KMS-11 (cell line): Measurements from ENCODE around the gene DLK1.

Source experiments
- H2AFZ ChIP-seq: fragments of 200-600 bp; sonication (generic); 2 replicates; pipeline ENCODE4 v1.6.1; 2016; ENCODE audit warnings: antibody characterized with exemption, mixed run types, low read depth
- H3K27ac ChIP-seq: fragments of 200-600 bp; sonication (generic); 2 replicates; pipeline ENCODE4 v1.6.1; 2016; ENCODE audit warnings: mild to moderate bottlenecking, mixed run types
- H3K27me3 ChIP-seq: fragments of 200-600 bp; sonication (generic); 2 replicates; pipeline ENCODE4 v1.6.1; 2017; ENCODE audit warnings: mild to moderate bottlenecking, low read depth, mixed run types, moderate library complexity; ENCODE audit not compliant: insufficient read depth
- H3K36me3 ChIP-seq: fragments of 200-600 bp; sonication (generic); 2 replicates; pipeline ENCODE4 v1.6.1; 2017; ENCODE audit warnings: mild to moderate bottlenecking, mixed run types; ENCODE audit not compliant: insufficient read depth
- H3K4me1 ChIP-seq: fragments of 200-600 bp; sonication (generic); 2 replicates; pipeline ENCODE4 v1.6.1; 2016; ENCODE audit warnings: mild to moderate bottlenecking, low read depth, mixed run types; ENCODE audit not compliant: poor library complexity, severe bottlenecking
- H3K4me2 ChIP-seq: fragments of 200-600 bp; sonication (generic); 2 replicates; pipeline ENCODE4 v1.7.0; 2016; ENCODE audit warnings: mild to moderate bottlenecking, mixed run types
- H3K4me3 ChIP-seq: fragments of 200-600 bp; sonication (generic); IDR thresholded peaks from 2 replicates; pipeline ENCODE4 v1.6.1; 2017; ENCODE audit warnings: low read depth, low read length, mixed read lengths; ENCODE audit not compliant: insufficient read depth
- H3K79me2 ChIP-seq: fragments of 200-600 bp; sonication (generic); 2 replicates; pipeline ENCODE4 v1.6.1; 2016; ENCODE audit warnings: low read depth, mixed run types; ENCODE audit not compliant: insufficient read depth
- H3K9ac ChIP-seq: fragments of 200-600 bp; sonication (generic); 2 replicates; pipeline ENCODE4 v1.6.1; 2016; ENCODE audit warnings: mild to moderate bottlenecking, mixed run types
- H4K20me1 ChIP-seq: fragments of 200-600 bp; sonication (generic); 2 replicates; pipeline ENCODE4 v1.6.1; 2016; ENCODE audit warnings: mild to moderate bottlenecking, mixed run types; ENCODE audit not compliant: insufficient read depth
- TF ChIP-seq, protein P1 (sequence below): fragments of 200-600 bp; sonication (generic); conservative IDR thresholded peaks from 2 replicates; pipeline ENCODE4 v1.6.1; 2017; ENCODE audit warnings: low read depth, mild to moderate bottlenecking, antibody characterized with exemption, low read length, moderate library complexity, mixed read lengths

The DLK1 gene

DNA sequence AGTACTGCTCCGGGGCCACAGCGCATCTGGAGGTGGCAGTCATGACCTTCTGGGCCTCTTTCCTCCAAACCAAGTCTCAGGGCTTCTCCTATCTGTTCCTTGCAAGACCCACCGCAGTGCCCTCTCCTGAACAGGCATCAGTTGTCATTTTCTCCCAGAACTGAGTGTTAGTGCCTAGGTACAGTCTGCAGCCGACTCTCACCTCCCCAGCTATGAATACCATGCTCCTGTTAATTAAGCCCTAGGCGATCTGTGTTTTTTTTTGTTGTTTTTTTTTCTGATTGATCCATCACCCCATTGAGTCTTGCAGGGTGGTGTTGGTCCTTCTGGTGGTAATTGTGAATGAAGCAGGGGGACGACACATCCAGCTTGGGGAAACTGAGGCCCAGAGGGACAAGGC is 47.5 kb upstream of the DLK1 start:
- Histone ChIP-seq H3K4me3 (no peak overlapping the region), H3K36me3 (no peaks in the 10 kb centered on the region), H4K20me1 (no peaks in the 10 kb centered on the region), H3K27me3 (peaks cover 43% of the 10 kb centered on the region), H3K4me2 (no peak overlapping the region), H3K79me2 (no peaks in the 10 kb centered on the region), H3K27ac (no peak overlapping the region), H2AFZ (no peak overlapping the region), H3K9ac (no peak overlapping the region), H3K4me1 (no peaks in the 10 kb centered on the region)
- TF ChIP-seq, protein P1, sequence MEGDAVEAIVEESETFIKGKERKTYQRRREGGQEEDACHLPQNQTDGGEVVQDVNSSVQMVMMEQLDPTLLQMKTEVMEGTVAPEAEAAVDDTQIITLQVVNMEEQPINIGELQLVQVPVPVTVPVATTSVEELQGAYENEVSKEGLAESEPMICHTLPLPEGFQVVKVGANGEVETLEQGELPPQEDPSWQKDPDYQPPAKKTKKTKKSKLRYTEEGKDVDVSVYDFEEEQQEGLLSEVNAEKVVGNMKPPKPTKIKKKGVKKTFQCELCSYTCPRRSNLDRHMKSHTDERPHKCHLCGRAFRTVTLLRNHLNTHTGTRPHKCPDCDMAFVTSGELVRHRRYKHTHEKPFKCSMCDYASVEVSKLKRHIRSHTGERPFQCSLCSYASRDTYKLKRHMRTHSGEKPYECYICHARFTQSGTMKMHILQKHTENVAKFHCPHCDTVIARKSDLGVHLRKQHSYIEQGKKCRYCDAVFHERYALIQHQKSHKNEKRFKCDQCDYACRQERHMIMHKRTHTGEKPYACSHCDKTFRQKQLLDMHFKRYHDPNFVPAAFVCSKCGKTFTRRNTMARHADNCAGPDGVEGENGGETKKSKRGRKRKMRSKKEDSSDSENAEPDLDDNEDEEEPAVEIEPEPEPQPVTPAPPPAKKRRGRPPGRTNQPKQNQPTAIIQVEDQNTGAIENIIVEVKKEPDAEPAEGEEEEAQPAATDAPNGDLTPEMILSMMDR: no peak

- no peak overlapping the region for H3K9ac ChIP-seq
- H4K20me1 ChIP-seq: no peaks in the 10 kb centered on the region
- H3K27ac ChIP-seq: no peak overlapping the region
- H3K4me3 ChIP-seq: no peak overlapping the region
- H3K4me1 ChIP-seq: no peaks in the 10 kb centered on the region
- H3K27me3 ChIP-seq: peaks cover 43% of the 10 kb centered on the region; the same call in 1 of the 2 replicates
- no peaks in the 10 kb centered on the region for H3K79me2 ChIP-seq
- no peak overlapping the region for H2AFZ ChIP-seq
- TF ChIP-seq, protein P1: no peak
- H3K36me3 ChIP-seq: no peaks in the 10 kb centered on the region
- H3K4me2 ChIP-seq: no peak overlapping the region
Measured at GRCh38 chr14:100679707-100680438, 46.8 kb upstream of the DLK1 start.

- no peak overlapping the region for H2AFZ ChIP-seq
- H3K9ac ChIP-seq: no peak overlapping the region
- TF ChIP-seq, protein P1: no peak
- no peak overlapping the region for H3K4me3 ChIP-seq
- no peaks in the 10 kb centered on the region for H3K36me3 ChIP-seq
- no peaks in the 10 kb centered on the region for H4K20me1 ChIP-seq
- H3K4me2 ChIP-seq: no peak overlapping the region
- no peak overlapping the region for H3K27ac ChIP-seq
- peaks cover 36% of the 10 kb centered on the region; the same call in 1 of the 2 replicates for H3K27me3 ChIP-seq
- no peaks in the 10 kb centered on the region for H3K4me1 ChIP-seq
- H3K79me2 ChIP-seq: no peaks in the 10 kb centered on the region
Measured at GRCh38 chr14:100680439-100681051, 46.1 kb upstream of the DLK1 start.

DNA sequence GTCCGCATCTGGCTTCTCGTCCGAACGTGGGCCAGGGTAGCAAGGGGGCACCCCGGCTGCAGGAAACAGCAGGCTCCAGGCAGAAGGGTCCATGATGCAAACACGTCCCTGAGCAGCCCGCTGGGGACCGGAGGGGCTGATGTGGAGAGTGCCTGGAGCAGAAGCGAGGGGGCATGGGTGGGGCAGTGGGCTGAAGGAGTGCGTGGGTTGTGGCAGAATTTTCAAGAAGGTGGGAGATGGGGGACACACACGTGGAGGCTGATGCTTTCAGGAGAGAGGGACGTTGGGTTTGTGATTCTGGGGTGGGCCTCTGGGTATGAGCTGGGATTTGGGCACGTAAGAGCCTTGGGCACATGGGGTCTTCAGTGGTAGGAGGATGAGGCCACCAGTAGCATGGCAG is 45.6 kb upstream of the DLK1 start:
- Histone ChIP-seq H3K4me1 (no peaks in the 10 kb centered on the region), H3K27me3 (peaks cover 31% of the 10 kb centered on the region; the same call in 1 of the 2 replicates), H3K27ac (no peak overlapping the region), H3K4me2 (no peak overlapping the region), H3K4me3 (no peak overlapping the region), H2AFZ (no peak overlapping the region), H3K36me3 (no peaks in the 10 kb centered on the region), H3K9ac (no peak overlapping the region), H4K20me1 (no peaks in the 10 kb centered on the region), H3K79me2 (no peaks in the 10 kb centered on the region)
- TF ChIP-seq, protein P1: no peak
